22Rv1 (cell line): ENCODE data around the gene ENPP3.

Experiments
- CTCF ChIP-seq: fragments of 450-650 bp; IDR thresholded peaks from 2 replicates; pipeline ENCODE4 v1.5.1; 2017; ENCODE audit warnings: mild to moderate bottlenecking
- ZFX ChIP-seq: fragments of 450-650 bp; IDR thresholded peaks from 2 replicates; pipeline ENCODE4 v1.6.1; 2017; ENCODE audit warnings: antibody characterized with exemption, borderline replicate concordance

GRCh38 chr6:131635384-131636340 lies 1.4 kb upstream of the ENPP3 start:
- no peak for TF ChIP-seq CTCF
- no peak for TF ChIP-seq ZFX
